Right atrium auricular region (tissue), 2 donors: Measurements from ENCODE around the gene THBS4. TPM values are rescaled to one million over a fixed set of nuclear protein-coding genes. Genes with fewer than 3 reads are reported as not detected.

Experiments
- DNase-seq: peaks from one replicate; pipeline ENCODE4 v3.0.0-alpha.2; 2019; ENCODE audit warnings: low spot score
- H3K27ac ChIP-seq, 2 donors: fragments of 200-600 bp; sonication (generic); 1 replicate in 1 of 2; 2 replicates in 1 of 2; pipeline ENCODE4 v1.5.1; 2016 to 2019
- H3K27me3 ChIP-seq, 2 donors: fragments of 200-600 bp; sonication (generic); one replicate each; pipeline versions ENCODE4 v1.5.1 to v1.6.0; 2017 to 2019
- H3K36me3 ChIP-seq: fragments of 200-600 bp; sonication (generic); one replicate; pipeline ENCODE4 v1.5.1; 2016
- H3K4me1 ChIP-seq, 2 donors: fragments of 200-600 bp; sonication (generic); one replicate each; pipeline versions ENCODE4 v1.5.1 to v1.6.0; 2017 to 2019
- H3K4me3 ChIP-seq, 2 donors: fragments of 200-600 bp; sonication (generic); 1 replicate in 1 of 2; 2 replicates in 1 of 2; pipeline ENCODE4 v1.5.1; 2017 to 2019; ENCODE audit warnings: mild to moderate bottlenecking in 1 of 2, moderate library complexity in 1 of 2
- H3K9me3 ChIP-seq, 2 donors: fragments of 200-600 bp; sonication (generic); one replicate each; pipeline ENCODE4 v1.5.1; 2019
- total RNA-seq, 2 donors: library from RNA; depleted of rRNA; stranded (reverse); fragments of >200 nt; gene quantifications; one replicate each; pipeline ENCODE4 v1.1.0, GENCODE V29; 2016
- TF ChIP-seq, protein P1 (sequence below), 2 donors: fragments of 200-600 bp; sonication (generic); IDR thresholded peaks; one replicate each; pipeline ENCODE4 v1.5.1; 2019; ENCODE audit warnings: antibody characterized with exemption in 2 of 2

Gene THBS4
- total RNA-seq, 2 donors from 2014 or later, result 8.5 to 91.5 TPM

DNA sequence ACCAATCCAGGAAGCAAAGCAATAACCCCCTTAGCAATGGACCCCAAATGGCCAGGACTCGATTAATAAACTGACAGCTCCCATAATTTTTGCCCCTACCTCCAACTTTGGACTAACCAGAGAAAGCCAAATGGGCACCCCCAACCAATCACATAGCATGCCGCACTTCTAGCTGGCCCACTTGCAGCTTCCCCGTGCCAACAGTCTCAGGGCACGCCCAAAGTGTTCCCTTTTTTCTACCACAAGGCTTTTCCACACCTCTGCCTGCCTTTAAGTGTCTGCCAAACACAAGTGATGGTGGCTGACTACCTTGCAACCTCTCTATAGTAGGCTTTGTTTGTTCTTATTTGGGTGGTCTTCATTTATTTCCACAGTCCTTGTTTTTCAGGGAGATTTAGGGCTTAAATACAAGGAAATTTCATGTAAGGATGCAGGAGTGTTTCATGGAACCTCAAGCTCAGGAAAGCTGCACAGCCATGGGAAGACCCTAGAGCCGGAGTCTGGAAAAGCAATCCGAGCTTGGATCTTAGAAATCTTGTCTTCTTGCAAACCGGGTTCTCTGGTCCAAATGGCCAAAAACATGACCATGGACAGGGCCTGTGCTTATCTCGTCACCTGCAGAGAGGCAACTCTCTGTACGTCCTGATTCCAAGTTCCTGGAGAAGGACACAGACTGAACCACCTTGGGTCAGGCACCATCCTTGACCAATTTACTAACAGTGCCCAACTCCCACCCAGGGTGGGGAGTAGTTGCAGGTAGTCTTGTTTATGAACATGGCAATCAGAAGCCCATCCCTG, 89.2 kb downstream of the THBS4 start:
- no peaks in the 10 kb centered on the region for H3K4me1 ChIP-seq
- DNase-seq, result no peak

DNA sequence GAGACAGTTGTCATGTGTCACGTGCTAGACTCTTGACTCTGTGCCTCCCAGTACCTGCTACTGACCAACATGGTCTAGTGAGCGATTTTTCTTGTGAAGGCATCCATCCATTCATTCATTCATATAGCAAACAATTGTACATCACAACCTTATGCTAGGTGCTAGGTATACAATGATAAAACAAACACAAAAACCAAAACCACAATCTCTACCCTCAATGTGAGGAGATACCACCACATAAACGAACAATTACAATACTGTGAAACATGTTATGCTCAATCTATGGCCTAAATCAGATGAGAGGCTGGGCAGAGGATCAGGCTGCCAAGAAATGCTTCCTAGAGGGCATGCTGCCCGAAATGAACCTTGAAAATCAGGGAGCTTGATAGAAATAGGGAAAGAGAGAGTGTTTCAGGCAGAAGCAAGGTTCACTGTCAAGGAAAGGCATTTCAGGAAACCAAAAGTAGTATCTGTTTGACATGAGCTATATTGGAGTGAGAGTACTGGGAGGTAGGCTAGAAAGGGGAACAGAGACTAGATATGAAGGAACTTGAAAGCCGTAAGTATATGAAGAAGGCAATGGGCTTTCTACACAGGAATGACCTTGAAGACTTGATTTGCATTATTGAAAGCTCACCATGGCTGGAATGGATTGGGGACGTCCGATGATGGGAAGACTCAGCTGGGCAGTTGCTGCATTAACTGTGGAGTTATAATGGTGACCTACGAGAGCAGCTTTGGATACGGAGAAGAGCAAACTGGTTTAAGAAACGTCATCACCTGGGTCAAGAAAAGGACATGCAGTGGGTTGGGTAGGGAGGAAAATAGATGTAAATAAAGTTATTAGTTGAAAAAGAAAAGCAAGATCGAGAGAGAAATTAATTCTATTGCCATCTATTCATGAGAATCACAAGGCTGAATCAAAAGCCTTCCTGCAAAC, 90.1 kb downstream of the THBS4 start:
- no peak overlapping the region for H3K27ac ChIP-seq
- no peaks in the 10 kb centered on the region for H3K9me3 ChIP-seq
- H3K27me3 ChIP-seq, result no peaks in the 10 kb centered on the region
- no peaks in the 10 kb centered on the region for H3K4me1 ChIP-seq
- no peaks in the 10 kb centered on the region for H3K36me3 ChIP-seq
- no peak overlapping the region for H3K4me3 ChIP-seq
- TF ChIP-seq, protein P1, sequence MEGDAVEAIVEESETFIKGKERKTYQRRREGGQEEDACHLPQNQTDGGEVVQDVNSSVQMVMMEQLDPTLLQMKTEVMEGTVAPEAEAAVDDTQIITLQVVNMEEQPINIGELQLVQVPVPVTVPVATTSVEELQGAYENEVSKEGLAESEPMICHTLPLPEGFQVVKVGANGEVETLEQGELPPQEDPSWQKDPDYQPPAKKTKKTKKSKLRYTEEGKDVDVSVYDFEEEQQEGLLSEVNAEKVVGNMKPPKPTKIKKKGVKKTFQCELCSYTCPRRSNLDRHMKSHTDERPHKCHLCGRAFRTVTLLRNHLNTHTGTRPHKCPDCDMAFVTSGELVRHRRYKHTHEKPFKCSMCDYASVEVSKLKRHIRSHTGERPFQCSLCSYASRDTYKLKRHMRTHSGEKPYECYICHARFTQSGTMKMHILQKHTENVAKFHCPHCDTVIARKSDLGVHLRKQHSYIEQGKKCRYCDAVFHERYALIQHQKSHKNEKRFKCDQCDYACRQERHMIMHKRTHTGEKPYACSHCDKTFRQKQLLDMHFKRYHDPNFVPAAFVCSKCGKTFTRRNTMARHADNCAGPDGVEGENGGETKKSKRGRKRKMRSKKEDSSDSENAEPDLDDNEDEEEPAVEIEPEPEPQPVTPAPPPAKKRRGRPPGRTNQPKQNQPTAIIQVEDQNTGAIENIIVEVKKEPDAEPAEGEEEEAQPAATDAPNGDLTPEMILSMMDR (IDR thresholded peaks at IDR 0.05), result no peak
- no peak for DNase-seq

More for the DNA sequence above, 89.2 kb downstream of the THBS4 start:
- Histone ChIP-seq H3K36me3 (no peaks in the 10 kb centered on the region), H3K9me3 (no peaks in the 10 kb centered on the region), H3K27ac (no peak overlapping the region), H3K4me3 (no peak overlapping the region), H3K27me3 (no peaks in the 10 kb centered on the region)
- TF ChIP-seq, protein P1 (IDR thresholded peaks at IDR 0.05), result no peak

DNA sequence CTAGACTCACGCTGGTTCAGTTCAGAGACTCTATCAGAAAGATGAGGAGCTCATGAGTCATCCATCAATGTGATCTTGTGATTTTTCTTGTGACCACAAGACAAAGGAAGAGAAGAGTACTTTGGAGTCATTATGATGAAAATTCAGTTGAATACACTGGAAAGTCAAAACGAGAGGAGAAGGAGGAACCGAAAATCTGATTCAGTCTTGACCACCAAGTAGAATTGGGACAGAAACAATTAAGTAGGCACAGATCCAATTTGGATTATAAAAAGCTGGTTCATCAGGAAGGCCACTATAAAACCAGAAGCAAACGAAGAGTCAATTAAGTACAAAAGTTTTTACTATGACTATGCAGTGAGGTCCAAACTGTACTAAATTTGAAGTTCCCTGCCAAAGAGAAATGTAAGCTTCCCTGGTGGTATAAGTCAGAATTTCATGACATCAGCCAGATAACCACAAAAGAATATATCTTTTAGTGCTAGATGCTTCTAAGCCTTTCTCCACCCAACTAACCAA, 90.9 kb downstream of the THBS4 start:
- DNase-seq, result no peak
- TF ChIP-seq, protein P1 (IDR thresholded peaks at IDR 0.05), result peak in 1 of 2 donors; percentile 15
- Histone ChIP-seq H3K9me3 (no peaks in the 10 kb centered on the region), H3K27me3 (no peaks in the 10 kb centered on the region), H3K36me3 (no peaks in the 10 kb centered on the region), H3K4me1 (no peaks in the 10 kb centered on the region), H3K4me3 (no peak overlapping the region), H3K27ac (no peak overlapping the region)

DNA sequence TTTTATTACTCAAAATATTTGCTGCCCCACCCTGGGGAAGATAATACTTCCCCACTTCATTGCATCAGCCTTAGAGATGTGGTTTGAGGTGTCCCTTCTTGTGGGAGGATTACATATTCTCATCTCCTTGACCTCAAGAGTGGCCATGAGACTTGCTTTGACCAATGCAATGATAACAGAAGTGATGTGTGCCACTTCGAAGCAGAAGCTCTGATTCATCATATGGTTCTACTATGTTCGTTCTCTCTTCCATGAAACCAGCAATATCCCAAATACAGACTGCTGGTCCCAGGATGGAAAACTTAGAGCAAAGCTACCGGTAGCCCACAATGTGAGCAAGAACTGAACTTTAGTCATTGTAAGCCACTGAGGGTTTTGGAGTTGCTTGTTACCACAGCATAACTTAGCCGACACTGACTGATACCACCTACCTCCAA, 92.0 kb downstream of the THBS4 start:
- H3K4me1 ChIP-seq, result no peaks in the 10 kb centered on the region
- no peaks in the 10 kb centered on the region for H3K36me3 ChIP-seq
- H3K27me3 ChIP-seq, result no peaks in the 10 kb centered on the region
- TF ChIP-seq, protein P1 (IDR thresholded peaks at IDR 0.05), result no peak
- no peak overlapping the region for H3K4me3 ChIP-seq
- H3K27ac ChIP-seq, result no peak overlapping the region
- H3K9me3 ChIP-seq, result no peaks in the 10 kb centered on the region
- DNase-seq, result no peak

DNA sequence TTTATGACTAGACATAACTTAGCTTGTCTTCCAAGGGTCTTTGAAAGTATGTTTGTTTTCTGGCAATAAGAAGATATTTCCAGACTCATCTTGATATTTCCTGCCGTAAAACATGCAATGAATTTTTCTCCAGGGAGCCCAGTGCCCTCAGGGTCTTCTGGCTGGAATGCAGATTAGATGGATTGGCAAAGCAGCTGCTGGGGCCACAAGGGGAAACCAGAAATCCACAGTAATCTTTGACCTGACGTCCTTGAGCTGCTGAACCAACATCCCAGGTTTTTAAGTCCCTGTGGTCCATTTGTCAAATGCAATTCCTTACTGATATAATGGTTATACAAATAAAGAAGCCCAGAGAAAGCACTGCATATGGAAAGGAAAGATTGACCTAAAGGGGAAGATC, 93.0 kb downstream of the THBS4 start:
- Histone ChIP-seq H3K9me3 (no peaks in the 10 kb centered on the region), H3K4me1 (no peaks in the 10 kb centered on the region)
- no peak for DNase-seq

More for the DNA sequence above, 93.0 kb downstream of the THBS4 start:
- Histone ChIP-seq H3K4me3 (no peak overlapping the region), H3K27me3 (no peaks in the 10 kb centered on the region), H3K27ac (no peak overlapping the region), H3K36me3 (no peaks in the 10 kb centered on the region)
- TF ChIP-seq, protein P1 (IDR thresholded peaks at IDR 0.05), result no peak
